Skeletal muscle cell (primary cell): Measurements from ENCODE around the gene NPIPA2.
"Not testable (repeated sequence)": the region's sequence is repeated elsewhere in the genome, so short reads cannot be mapped to it uniquely, and the experiment has no call there.

Experiments
- DNase-seq: peaks from one replicate; pipeline ENCODE4 v3.0.0-alpha.2; 2010; ENCODE audit warnings: low read depth
- H3K4me3 ChIP-seq: 2 replicates; pipeline ENCODE4 v1.5.1; 2011; ENCODE audit warnings: low read depth, mild to moderate bottlenecking, control low read depth, low read length, moderate library complexity

Gene NPIPA2

DNA sequence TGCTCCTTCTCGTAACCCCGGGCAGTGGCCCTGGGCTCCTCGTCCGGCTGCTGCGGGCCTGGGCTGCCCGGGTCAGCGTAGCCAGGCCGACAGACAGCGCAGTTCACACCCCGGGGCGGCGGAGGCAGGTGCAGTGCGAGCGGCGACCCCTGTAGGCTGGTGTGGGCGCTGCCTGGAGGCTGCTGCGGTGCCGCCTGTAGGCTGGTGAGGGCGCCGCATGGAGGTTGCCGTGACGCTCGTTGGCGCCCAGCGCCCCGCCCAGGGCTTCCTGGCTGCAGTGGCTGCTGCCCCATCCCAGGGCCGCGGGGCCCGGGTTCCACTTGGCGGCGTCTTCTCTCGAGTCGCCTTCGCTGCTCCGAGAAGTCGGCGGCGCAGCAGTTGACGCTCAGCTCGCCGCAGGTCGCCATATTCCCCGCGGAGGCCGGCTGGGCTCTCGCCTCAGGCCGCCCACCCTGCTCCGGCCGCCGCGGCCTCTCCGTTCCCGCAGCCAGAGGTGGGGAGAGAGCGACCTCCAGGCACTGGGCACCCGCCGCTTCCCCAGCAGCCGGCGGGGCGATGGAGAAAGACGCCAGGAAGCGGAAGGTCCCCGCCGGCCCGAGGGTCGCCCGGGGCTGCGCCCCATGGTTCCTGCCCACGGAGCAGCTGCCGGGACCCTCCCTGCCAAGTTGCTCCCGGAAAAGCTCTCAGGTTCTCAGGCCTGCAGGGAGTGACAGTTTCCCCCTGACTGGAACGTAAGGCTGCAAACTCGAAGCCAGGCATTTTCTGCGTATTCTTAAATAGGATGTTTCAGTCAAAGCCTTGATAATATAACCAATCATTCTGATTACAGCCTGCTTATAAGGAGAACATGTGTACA lies at the start of gene NPIPA2:
NPIPA2 (plus strand) TSS at position 261 of the 856 bp plus-strand sequence. CDS start 5,533 bp downstream, outside the sequence.
- not testable (repeated sequence) for H3K4me3 ChIP-seq, DNase-seq

GRCh38 chr16:14694129-14694528 lies 48.2 kb upstream of the NPIPA2 start, which contains the start of gene PLA2G10:
TSS of gene PLA2G10 (minus strand) at chr16:14694308. CDS start at chr16:14694229, 79 bp downstream.
- H3K4me3 ChIP-seq, DNase-seq: not testable (repeated sequence)

DNA sequence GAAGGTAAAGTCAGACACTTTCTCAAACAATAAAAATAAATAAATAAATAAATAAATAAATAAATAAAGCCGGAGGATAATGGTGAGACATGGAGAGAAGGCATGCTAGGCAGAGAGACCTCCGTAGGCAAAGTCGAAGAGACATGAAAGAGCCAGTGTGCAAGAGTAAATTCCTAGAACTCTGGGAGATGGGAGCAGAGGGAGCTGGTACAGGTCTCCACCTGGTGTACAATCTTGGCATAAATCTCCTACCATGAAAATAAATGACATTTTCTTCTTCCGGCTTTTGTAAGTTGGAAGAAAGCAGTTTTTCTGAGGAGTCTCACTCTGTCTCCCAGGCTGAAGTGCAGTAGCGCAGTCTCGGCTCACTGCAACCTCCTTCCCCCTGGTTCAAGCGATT lies 40.5 kb upstream of the NPIPA2 start:
- DNase-seq, H3K4me3 ChIP-seq: not testable (repeated sequence)

GRCh38 chr16:14702672-14703071 lies 39.7 kb upstream of the NPIPA2 start:
- DNase-seq, result not testable (repeated sequence)

DNA sequence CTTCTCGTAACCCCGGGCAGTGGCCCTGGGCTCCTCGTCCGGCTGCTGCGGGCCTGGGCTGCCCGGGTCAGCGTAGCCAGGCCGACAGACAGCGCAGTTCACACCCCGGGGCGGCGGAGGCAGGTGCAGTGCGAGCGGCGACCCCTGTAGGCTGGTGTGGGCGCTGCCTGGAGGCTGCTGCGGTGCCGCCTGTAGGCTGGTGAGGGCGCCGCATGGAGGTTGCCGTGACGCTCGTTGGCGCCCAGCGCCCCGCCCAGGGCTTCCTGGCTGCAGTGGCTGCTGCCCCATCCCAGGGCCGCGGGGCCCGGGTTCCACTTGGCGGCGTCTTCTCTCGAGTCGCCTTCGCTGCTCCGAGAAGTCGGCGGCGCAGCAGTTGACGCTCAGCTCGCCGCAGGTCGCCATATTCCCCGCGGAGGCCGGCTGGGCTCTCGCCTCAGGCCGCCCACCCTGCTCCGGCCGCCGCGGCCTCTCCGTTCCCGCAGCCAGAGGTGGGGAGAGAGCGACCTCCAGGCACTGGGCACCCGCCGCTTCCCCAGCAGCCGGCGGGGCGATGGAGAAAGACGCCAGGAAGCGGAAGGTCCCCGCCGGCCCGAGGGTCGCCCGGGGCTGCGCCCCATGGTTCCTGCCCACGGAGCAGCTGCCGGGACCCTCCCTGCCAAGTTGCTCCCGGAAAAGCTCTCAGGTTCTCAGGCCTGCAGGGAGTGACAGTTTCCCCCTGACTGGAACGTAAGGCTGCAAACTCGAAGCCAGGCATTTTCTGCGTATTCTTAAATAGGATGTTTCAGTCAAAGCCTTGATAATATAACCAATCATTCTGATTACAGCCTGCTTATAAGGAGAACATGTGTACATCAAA lies 38.9 kb upstream of the NPIPA2 start, which contains the start of gene NPIPA3:
NPIPA3 (plus strand) TSS at position 256 of the 856 bp plus-strand sequence. CDS start 5,533 bp downstream, outside the sequence.
- DNase-seq, H3K4me3 ChIP-seq: not testable (repeated sequence)

More at GRCh38 chr16:14702672-14703071, 39.7 kb upstream of the NPIPA2 start:
- H3K4me3 ChIP-seq, result not testable (repeated sequence)

- H3K4me3 ChIP-seq, DNase-seq: not testable (repeated sequence)
These were observed 9.1 kb upstream of the NPIPA2 start for GRCh38 chr16:14733233-14733632.

- H3K4me3 ChIP-seq, DNase-seq: not testable (repeated sequence)
These were observed 1.4 kb upstream of the NPIPA2 start for GRCh38 chr16:14740832-14741385.

- not testable (repeated sequence) for DNase-seq, H3K4me3 ChIP-seq
These were observed 539 bp upstream of the NPIPA2 start for GRCh38 chr16:14741794-14742193.

DNA sequence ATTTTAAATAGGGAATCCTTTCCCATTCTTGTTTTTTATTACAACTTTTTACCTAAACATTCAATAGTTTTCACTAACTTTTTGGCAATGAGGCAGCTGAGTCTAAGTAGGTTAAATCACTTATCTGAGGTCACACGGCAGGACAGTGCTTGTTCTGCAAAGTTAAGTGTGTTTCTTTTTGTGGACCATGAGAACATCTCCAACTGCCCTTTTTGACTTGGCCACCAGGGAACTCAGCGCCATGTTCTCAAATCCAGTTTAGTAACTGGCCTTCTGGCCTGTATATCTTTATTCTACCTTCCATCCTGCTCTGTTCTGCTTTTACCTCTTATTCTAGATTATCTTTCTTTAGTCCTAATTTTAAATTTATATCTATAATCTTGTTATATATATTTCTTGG lies 31.3 kb downstream of the NPIPA2 start:
- not testable (repeated sequence) for DNase-seq, H3K4me3 ChIP-seq

- not testable (repeated sequence) for DNase-seq, H3K4me3 ChIP-seq
These were observed 33.3 kb downstream of the NPIPA2 start for GRCh38 chr16:14775624-14776023.

GRCh38 chr16:14776763-14777162 lies 34.4 kb downstream of the NPIPA2 start:
- not testable (repeated sequence) for DNase-seq, H3K4me3 ChIP-seq

DNA sequence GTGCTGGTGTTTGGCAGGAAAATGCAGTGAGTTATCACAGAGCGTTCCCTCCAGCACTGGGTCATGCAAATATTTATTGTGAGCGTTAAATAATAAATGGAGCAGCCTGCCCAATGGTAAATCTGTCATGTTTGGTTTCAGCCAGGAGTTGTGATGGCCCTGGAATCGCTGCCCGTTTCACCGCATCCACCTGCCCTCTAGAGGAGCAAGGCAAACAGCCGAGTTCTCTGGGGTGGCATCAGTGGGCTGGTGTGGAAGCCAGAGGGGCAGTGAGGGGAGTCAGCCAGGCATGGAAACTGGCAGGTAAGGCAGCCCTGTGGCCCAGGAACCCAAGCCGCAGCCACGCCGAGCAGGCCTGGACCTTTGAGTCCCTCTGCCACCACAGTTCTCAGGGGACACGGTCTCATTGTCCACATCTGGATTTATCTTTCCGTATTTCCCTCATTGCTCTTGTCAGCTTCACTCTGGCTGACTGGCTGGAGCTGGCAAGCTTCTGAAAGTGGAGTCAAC lies 37.1 kb downstream of the NPIPA2 start:
- not testable (repeated sequence) for DNase-seq, H3K4me3 ChIP-seq

- H3K4me3 ChIP-seq, DNase-seq: not testable (repeated sequence)
These were observed 43.8 kb downstream of the NPIPA2 start for GRCh38 chr16:14786180-14786579.

- DNase-seq, H3K4me3 ChIP-seq: not testable (repeated sequence)
These were observed 47.2 kb downstream of the NPIPA2 start for GRCh38 chr16:14789577-14789976.

DNA sequence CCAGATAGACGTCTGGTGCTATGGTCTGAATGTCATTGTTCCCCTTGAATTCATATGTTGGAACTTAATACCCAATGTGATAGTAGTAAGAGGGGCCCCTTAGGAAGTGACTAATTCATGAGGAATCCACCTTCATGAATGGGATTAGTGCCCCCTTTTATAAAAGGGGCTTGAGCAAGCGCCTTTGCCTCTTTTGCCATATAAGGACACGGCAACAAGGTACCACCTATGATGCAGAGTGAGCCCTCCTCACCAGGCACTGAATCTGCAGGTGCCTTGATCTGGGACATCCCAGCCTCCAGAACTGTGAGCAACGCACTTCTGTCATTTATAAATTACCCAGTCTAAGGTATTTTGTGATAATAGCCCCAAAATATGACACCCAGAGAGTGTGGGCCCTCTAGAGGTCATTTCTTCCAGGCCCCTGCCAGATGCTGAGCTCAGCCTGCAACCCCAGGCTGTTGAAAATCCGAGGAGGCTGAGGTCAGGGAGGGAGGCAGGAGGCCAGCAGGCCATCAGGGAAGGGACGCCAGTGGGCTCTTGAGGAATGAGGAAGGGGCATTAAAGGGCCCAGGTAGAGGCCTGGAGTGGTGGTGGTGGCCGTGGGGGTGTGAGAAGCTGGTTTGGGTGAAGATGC lies 48.1 kb downstream of the NPIPA2 start:
- DNase-seq, H3K4me3 ChIP-seq: not testable (repeated sequence)

- H3K4me3 ChIP-seq, DNase-seq: not testable (repeated sequence)
These were observed 50.6 kb downstream of the NPIPA2 start for GRCh38 chr16:14792914-14793313.

DNA sequence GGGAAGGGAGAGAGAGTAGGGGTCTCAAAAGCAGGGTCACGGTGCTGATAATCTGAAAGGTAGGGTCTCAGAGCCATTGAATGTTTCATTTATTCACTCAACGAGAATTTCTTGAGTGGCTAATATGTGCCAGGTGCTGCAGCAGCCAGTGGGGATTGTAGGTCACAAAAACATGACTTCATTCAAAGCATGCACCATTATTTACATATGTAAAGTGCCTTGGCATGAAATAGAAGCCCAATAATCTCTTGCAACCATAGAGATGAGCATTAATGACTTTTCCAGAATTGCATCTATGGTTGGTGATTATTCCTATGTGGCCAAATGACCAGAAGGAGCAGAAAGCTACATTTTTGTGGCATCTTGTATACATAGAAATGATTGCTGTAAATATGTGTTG lies 55.2 kb downstream of the NPIPA2 start:
- not testable (repeated sequence) for DNase-seq, H3K4me3 ChIP-seq

GRCh38 chr16:14803577-14803976 lies 61.2 kb downstream of the NPIPA2 start:
- not testable (repeated sequence) for H3K4me3 ChIP-seq, DNase-seq

DNA sequence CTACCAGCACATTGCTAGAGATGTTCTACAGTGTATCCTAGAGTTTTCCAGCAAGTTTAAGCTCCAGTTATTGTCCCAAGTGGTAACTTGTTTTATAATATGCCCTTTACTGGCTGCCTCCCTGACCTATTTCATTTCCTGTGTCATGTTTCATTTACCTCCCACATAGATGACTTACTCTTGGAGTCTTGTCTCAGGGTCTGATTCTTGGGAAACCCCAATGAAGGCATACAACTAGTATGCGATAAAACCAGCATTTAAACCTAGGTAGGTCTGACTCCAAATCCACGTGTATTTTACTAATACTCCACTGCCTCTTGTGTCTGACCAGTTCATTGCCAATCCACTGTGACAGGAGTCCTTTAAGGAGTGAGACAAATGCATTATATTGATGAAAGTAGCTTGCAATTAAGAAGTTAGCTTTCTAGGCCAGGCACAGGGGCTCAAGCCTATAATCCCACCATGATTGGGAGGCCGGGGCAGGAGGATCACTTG lies 64.9 kb downstream of the NPIPA2 start:
- DNase-seq, H3K4me3 ChIP-seq: not testable (repeated sequence)
